ENCODE measurements around the gene NKD2.

Gene NKD2

DNA sequence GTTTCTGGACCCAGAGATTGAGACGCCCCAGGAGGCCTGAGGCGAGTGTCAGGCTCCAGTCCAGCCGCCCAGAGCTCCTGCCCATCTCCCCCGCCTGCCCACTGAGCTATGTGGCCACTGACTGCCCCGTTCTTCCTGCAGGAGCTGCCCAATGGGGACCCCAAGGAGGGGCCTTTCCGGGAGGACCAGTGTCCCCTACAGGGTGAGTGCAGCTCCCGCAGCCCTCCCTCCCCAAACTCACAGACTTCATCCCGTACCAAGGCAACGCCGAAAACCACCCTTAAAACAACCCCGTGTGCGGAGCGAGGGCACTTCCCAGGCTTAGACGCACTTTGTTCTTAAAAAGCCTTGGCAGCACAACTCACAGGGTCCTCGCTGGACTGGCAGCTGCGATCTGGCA, 23.4 kb downstream of the NKD2 start:
- TF ChIP-seq, protein P1, sequence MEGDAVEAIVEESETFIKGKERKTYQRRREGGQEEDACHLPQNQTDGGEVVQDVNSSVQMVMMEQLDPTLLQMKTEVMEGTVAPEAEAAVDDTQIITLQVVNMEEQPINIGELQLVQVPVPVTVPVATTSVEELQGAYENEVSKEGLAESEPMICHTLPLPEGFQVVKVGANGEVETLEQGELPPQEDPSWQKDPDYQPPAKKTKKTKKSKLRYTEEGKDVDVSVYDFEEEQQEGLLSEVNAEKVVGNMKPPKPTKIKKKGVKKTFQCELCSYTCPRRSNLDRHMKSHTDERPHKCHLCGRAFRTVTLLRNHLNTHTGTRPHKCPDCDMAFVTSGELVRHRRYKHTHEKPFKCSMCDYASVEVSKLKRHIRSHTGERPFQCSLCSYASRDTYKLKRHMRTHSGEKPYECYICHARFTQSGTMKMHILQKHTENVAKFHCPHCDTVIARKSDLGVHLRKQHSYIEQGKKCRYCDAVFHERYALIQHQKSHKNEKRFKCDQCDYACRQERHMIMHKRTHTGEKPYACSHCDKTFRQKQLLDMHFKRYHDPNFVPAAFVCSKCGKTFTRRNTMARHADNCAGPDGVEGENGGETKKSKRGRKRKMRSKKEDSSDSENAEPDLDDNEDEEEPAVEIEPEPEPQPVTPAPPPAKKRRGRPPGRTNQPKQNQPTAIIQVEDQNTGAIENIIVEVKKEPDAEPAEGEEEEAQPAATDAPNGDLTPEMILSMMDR (IDR thresholded peaks at IDR 0.05; ENCODE audit: extremely low read depth, missing control alignments): no peak
- no peak for DNase-seq (ENCODE audit: low spot score)

DNA sequence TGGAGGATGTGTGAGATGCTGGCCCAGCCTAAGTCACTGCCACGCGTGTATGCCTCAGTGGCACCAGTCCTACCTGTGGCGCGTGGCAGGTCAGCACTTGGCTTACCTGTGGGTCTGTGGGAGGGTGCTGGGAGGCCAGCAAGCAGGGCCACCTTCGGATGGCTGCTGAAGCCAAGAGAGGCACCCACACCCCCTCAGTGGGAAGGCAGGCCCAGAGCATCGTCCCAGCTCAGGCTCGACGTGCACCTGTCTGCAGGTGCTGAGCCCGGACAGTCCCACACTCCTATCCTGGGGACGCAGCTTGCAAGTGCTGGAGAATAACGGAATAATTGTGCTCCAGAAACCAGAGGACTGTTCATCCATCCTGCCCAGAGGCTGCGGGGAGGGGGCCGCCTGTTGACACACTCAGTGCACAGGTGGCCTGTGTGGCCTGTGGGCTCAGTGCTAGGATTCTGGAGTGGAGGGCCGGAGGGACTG, 24.0 kb downstream of the NKD2 start:
- no peak for DNase-seq (ENCODE audit: low spot score)
- TF ChIP-seq, protein P1 (IDR thresholded peaks at IDR 0.05; ENCODE audit: extremely low read depth, missing control alignments): no peak

DNA sequence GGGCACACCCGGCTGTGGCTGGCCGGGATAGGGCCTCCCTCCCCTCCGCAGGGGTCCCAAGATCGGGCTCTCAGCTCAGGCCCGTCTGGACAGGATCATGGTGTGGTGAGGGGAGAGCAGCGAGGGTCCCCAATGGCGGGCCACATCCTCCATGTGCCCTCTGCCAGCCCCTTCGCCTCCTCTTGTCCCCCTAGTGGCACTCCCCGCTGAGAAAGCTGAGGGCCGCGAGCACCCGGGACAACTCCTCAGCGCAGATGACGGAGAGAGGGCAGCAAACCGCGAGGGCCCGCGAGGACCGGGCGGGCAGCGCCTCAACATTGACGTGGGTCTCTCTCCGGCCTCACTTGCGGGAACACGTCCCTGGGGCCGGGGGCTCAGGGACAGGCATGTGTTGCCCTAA, 24.6 kb downstream of the NKD2 start:
- DNase-seq (ENCODE audit: low spot score): no peak
- TF ChIP-seq, protein P1 (IDR thresholded peaks at IDR 0.05; ENCODE audit: extremely low read depth, missing control alignments): no peak

DNA sequence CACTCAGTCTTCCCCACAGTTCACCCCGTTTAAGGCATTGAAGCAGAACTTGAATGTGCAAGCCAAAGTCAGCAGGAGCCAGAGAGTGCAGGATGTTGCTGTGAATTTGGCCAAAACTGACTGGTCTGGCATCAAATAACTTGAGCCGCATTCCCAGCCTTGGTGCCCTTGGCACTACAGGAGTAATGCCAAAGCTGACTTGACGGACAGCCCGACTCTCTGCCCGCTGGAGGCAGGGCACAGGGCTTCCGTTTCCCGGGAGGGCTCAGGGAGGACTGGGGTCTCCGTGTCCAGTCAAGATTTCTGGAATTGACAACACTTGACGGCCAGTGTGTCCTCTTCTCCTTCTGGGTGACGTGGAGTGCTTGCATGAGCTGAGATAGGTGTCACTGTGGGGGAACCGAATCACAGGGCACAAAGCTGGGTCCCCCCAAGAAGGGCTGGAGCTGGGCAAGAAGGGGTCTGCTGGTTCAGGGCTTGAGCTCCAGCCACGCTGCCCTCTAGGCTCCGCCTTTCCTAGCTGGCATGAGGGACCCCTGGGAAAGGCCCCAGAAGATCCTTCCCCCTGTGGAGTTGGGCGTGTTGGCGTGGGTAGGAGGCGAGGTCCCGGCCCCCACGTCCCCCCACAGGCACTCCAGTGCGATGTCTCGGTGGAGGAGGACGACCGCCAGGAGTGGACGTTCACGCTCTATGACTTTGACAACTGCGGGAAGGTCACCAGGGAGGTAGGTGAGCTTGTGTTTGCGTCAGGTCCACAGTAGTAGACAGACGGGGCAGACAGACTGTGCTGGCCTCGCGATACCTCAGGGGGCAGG, 25.2 kb downstream of the NKD2 start:
- TF ChIP-seq, protein P1 (IDR thresholded peaks at IDR 0.05; ENCODE audit: extremely low read depth, missing control alignments): no peak
- DNase-seq (ENCODE audit: low spot score): no peak

DNA sequence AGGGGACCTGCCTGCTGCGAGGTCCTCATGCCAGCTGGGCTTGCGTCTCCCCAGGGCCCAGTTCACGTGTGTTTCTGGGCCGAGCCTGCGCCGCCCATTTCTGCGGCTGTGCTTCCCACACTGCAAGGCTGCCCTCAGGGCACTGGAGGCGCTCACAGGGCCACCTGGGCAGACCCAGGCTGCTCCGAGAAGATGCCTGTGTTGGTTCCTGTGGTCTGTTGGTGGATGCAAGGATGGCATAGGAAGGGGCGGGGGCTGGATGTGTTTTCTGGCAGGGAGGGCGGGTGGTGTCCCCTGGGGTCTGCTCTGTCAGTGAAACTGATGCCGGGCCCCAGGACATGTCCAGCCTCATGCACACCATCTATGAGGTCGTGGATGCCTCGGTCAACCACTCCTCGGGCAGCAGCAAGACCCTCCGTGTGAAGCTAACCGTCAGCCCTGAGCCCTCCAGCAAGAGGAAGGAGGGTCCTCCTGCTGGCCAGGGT, 25.9 kb downstream of the NKD2 start:
- DNase-seq (ENCODE audit: low spot score): no peak

DNA sequence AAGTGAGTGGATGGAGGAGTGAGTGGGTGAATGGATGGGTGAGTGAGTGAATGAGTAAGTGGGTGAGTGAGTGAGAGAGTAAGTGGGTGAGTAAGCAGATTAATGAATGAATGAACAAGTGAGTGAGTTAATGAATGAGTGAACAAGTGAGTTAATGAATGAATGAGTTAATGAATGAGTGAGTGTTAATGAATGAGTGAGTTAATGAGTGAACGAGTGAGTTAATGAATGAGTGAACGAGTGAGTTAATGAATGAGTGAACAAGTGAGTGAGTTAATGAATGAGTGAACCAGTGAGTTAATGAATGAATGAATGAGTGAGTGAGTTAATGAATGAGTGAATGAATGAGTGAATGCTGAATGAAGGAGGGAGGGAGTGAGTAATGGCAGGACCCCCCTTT, 26.4 kb downstream of the NKD2 start:
- TF ChIP-seq, protein P1 (IDR thresholded peaks at IDR 0.05; ENCODE audit: extremely low read depth, missing control alignments): no peak
- no peak for DNase-seq (ENCODE audit: low spot score)

More for the DNA sequence above, 25.9 kb downstream of the NKD2 start:
- TF ChIP-seq, protein P1 (IDR thresholded peaks at IDR 0.05; ENCODE audit: extremely low read depth, missing control alignments): no peak
